DOHH2 (cell line): ENCODE measurements around the gene SEC63.
"Not testable (repeated sequence)": the region's sequence is repeated elsewhere in the genome, so short reads cannot be mapped to it uniquely, and the experiment has no call there.

Source experiments
- H3F3A ChIP-seq: fragments of 200-600 bp; sonication (generic), shearing (Covaris generic); 2 replicates; pipeline ENCODE4 v1.6.0; 2016; ENCODE audit warnings: antibody characterized with exemption, mild to moderate bottlenecking; ENCODE audit not compliant: control insufficient read depth, insufficient read depth
- H3K27ac ChIP-seq: fragments of 200-600 bp; sonication (generic); 2 replicates; pipeline ENCODE4 v1.5.1; 2014; ENCODE audit warnings: low read depth, mild to moderate bottlenecking, low read length, moderate library complexity
- H3K27me3 ChIP-seq: fragments of 200-600 bp; sonication (generic); 2 replicates; pipeline ENCODE4 v1.6.1; 2014; ENCODE audit warnings: mild to moderate bottlenecking, low read length, mixed read lengths; ENCODE audit not compliant: control insufficient read depth
- H3K36me3 ChIP-seq: fragments of 200-600 bp; sonication (generic); 2 replicates; pipeline ENCODE4 v1.6.1; 2014; ENCODE audit warnings: mild to moderate bottlenecking, low read length, moderate library complexity, mixed read lengths; ENCODE audit not compliant: control insufficient read depth
- H3K4me1 ChIP-seq: fragments of 200-600 bp; sonication (generic); 2 replicates; pipeline ENCODE4 v1.6.1; 2014; ENCODE audit warnings: mild to moderate bottlenecking, low read length, mixed read lengths; ENCODE audit not compliant: control insufficient read depth
- H3K4me2 ChIP-seq: fragments of 200-600 bp; sonication (generic); 2 replicates; pipeline ENCODE4 v1.6.0; 2014; ENCODE audit warnings: mild to moderate bottlenecking, low read length, moderate library complexity
- H3K4me3 ChIP-seq: fragments of 200-600 bp; sonication (generic); 2 replicates; pipeline ENCODE4 v1.5.1; 2014; ENCODE audit warnings: mild to moderate bottlenecking, low read length, mixed read lengths
- H3K79me2 ChIP-seq: fragments of 200-600 bp; sonication (generic); 2 replicates; pipeline ENCODE4 v1.6.1; 2014; ENCODE audit warnings: mild to moderate bottlenecking, low read length, mixed read lengths; ENCODE audit not compliant: control insufficient read depth
- H3K9me2 ChIP-seq: fragments of 200-600 bp; sonication (generic); replicated peaks from 2 replicates; pipeline ENCODE4 v1.6.1; 2014; ENCODE audit warnings: mild to moderate bottlenecking, low read length, mixed read lengths; ENCODE audit not compliant: control insufficient read depth
- H3K9me3 ChIP-seq: fragments of 200-600 bp; sonication (generic); 2 replicates; pipeline ENCODE4 v1.6.1; 2014; ENCODE audit warnings: antibody characterized with exemption, low read length, mixed read lengths; ENCODE audit not compliant: control insufficient read depth, insufficient read depth
- H4K20me1 ChIP-seq: fragments of 200-600 bp; sonication (generic); 2 replicates; pipeline ENCODE4 v1.6.0; 2014; ENCODE audit warnings: low read depth, mild to moderate bottlenecking, antibody characterized with exemption, low read length, moderate library complexity; ENCODE audit not compliant: control insufficient read depth, insufficient read depth
- CTCF ChIP-seq: fragments of 200-600 bp; sonication (generic); IDR thresholded peaks from one replicate; pipeline ENCODE4 v1.5.1; 2014; ENCODE audit warnings: antibody characterized with exemption, mild to moderate bottlenecking, low read depth, low read length; ENCODE audit not compliant: poor library complexity, severe bottlenecking
- EZH2phosphoT487 ChIP-seq: fragments of 200-600 bp; sonication (generic); IDR thresholded peaks from 2 replicates; pipeline ENCODE4 v1.6.1; 2017; ENCODE audit warnings: borderline replicate concordance, mild to moderate bottlenecking, antibody characterized with exemption, low read length, moderate library complexity, mixed read lengths

The SEC63 gene

DNA sequence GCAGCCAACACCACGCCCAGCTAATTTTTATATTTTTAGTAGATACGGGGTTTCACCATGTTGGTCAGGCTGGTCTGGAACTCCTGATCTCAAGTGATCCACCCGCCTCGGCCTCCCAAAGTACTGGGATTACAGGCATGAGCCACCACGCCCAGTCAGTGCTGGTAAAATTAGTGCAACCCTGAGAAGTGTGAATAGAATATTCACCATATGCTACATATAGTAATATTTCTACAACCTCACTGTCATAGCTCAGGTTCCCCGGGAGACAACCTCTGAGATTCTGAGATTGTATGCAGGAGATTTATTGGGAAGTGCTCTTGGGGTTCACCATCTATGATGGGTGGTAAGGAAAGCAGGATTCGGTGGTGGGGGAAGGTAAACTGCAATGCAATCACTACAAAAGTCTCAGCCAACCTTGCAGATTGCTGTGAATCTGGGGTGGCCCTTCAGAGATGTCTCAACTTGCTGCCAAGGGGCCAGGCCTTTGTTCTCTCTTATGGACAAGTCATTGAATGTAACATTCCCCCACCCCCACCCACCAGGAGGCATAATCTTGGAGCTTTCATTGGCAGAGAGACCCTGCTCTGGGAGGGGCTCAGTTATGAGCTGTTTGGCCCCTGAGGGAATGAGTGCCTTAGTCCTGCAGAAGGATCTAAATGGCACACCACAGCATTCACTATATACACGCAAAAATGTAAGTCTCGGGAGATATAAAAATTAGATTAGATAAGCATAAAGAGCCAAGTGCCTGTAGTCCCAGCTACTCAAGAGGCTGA lies 34.0 kb upstream of the SEC63 start:
- no peak overlapping the region for H3K4me3 ChIP-seq
- H3K27ac ChIP-seq = no peak overlapping the region
- no peaks in the 10 kb centered on the region for H3K36me3 ChIP-seq
- no peak overlapping the region for H3K4me2 ChIP-seq
- H3K27me3 ChIP-seq = peaks cover 6% of the 10 kb centered on the region
- H3K4me1 ChIP-seq = peaks cover 6% of the 10 kb centered on the region; the same call in 1 of the 2 replicates
- no peak for TF ChIP-seq EZH2phosphoT487
- no peak for TF ChIP-seq CTCF
- no peaks in the 10 kb centered on the region for H3K9me2 ChIP-seq
- no peaks in the 10 kb centered on the region for H3K79me2 ChIP-seq
- no peaks in the 10 kb centered on the region for H3K9me3 ChIP-seq
- H4K20me1 ChIP-seq = no peaks in the 10 kb centered on the region
- no peaks in the 10 kb centered on the region for H3F3A ChIP-seq

DNA sequence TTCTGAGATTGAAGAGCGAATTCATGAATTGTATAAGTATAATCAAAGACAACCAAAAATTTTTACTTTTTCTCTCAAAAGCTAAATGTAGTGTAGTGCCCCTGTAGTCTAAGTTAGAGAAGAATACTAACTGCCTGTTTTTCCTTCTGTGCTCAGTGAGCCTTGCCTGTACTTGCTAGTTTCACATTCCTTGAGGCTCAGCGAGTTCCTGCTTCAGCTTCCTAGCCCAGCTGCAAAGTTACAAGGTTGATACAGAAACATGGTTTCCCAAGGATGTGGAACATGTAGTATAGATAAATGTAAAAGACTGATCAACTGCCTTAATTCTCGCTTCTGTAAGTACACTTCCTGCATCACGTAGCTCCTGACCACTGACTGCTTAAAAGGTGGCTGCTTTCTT lies 33.1 kb upstream of the SEC63 start:
- Histone ChIP-seq H3K4me1 (peaks cover 6% of the 10 kb centered on the region; the same call in 1 of the 2 replicates), H3K9me2 (no peaks in the 10 kb centered on the region), H3K36me3 (no peaks in the 10 kb centered on the region), H3K9me3 (no peaks in the 10 kb centered on the region), H3F3A (no peaks in the 10 kb centered on the region), H3K4me2 (peak overlapping the region; percentile 26), H4K20me1 (no peaks in the 10 kb centered on the region), H3K27me3 (peaks cover 5% of the 10 kb centered on the region), H3K79me2 (no peaks in the 10 kb centered on the region), H3K4me3 (no peak overlapping the region), H3K27ac (no peak overlapping the region)
- TF ChIP-seq CTCF = no peak
- TF ChIP-seq EZH2phosphoT487 = no peak

GRCh38 chr6:107990587-107990986 lies 32.6 kb upstream of the SEC63 start:
- not testable (repeated sequence) for H3K36me3 ChIP-seq, H3K27ac ChIP-seq, H4K20me1 ChIP-seq, H3K27me3 ChIP-seq, H3K9me3 ChIP-seq, H3K79me2 ChIP-seq, H3F3A ChIP-seq, H3K4me3 ChIP-seq, H3K4me1 ChIP-seq, H3K9me2 ChIP-seq
- H3K4me2 ChIP-seq = peak overlapping the region; percentile 26; the same call in 1 of the 2 replicates

DNA sequence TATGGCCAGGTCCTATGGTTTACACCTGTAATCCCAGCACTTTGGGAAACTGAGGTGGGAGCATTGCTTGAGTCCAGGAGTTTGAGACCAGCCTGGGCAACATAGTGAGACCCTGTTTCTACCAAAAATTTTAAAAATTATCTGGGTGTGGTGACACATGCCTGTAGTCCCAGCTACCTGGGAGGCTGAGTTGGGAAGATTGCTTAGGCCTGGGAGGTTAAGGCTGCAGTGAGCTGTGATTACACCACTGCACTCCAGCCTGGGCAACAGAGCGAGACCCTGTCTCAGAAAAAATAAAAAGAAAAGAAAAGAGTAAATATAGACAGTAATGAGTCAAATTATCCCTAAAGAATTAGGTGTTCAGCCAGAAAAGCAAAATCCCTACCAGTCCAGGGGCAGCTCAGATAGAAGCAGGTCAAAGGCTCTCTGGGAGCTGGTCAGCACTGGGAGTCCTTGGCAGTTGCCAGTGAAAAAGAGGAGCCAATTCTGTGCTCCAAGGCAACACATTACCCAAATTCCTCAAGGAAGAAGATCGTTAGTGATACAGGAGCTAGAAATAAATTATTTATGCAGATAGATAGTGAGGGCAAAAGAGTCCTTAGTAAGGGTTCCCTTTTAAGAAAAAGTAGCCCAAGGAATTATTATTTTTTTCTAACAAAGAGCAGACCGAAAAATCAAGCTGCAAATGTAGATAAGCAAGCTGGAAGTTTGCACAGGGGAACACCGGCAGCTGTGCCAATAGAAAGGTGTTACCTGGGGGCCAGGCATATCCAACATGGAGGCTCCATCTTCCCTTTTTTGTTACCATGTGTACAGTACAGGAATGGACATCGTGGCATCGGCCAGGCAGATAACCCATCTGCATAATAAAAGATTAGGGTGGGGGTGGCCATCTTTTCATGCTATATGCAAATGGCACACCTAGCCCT lies 31.4 kb upstream of the SEC63 start:
- Histone ChIP-seq H3K9me2 (no peaks in the 10 kb centered on the region), H3K79me2 (no peaks in the 10 kb centered on the region), H3K4me1 (peaks cover 6% of the 10 kb centered on the region; the same call in 1 of the 2 replicates), H3F3A (no peaks in the 10 kb centered on the region), H3K4me3 (no peak overlapping the region), H3K4me2 (no peak overlapping the region), H3K36me3 (no peaks in the 10 kb centered on the region), H4K20me1 (no peaks in the 10 kb centered on the region), H3K27ac (no peak overlapping the region), H3K9me3 (no peaks in the 10 kb centered on the region), H3K27me3 (no peaks in the 10 kb centered on the region)
- TF ChIP-seq EZH2phosphoT487 = no peak
- no peak for TF ChIP-seq CTCF
